ENCODE results near the gene LGI4. TPM values are rescaled to one million over a fixed set of nuclear protein-coding genes. Genes with fewer than 3 reads are reported as not detected.

Gene LGI4
- polyA plus RNA-seq, 1 experiment, result 0.25 TPM

DNA sequence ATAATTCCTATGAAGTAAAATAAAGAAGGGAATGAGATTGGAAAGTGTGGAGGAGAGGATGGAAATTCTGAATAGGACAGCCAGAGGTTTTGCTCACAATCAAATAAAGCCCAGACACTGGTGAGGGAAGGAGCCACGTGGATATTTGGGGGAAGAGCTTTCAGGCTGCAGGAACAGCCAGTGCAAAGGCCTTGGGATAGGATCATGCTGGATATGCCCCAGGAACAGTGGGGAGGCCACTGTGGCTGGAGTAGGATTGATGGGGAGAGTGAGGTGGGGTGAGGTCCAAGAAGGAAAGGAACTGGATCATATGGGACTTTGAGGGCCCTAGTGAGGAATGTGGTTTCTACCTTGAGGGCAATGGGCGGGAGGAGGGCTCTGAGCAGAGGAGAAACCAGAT is 15.6 kb upstream of the LGI4 start:
- CTCF ChIA-PET, result interaction anchor here (2.3 to 5.2 kb wide), 2 partner anchors 8 to 84 kb away, joined by 8 to 36 read pairs; partner anchors contain the start of gene FXYD7
- POLR2A ChIA-PET, result no interaction called here
- TF ChIP-seq, protein P1, sequence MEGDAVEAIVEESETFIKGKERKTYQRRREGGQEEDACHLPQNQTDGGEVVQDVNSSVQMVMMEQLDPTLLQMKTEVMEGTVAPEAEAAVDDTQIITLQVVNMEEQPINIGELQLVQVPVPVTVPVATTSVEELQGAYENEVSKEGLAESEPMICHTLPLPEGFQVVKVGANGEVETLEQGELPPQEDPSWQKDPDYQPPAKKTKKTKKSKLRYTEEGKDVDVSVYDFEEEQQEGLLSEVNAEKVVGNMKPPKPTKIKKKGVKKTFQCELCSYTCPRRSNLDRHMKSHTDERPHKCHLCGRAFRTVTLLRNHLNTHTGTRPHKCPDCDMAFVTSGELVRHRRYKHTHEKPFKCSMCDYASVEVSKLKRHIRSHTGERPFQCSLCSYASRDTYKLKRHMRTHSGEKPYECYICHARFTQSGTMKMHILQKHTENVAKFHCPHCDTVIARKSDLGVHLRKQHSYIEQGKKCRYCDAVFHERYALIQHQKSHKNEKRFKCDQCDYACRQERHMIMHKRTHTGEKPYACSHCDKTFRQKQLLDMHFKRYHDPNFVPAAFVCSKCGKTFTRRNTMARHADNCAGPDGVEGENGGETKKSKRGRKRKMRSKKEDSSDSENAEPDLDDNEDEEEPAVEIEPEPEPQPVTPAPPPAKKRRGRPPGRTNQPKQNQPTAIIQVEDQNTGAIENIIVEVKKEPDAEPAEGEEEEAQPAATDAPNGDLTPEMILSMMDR (IDR thresholded peaks at IDR 0.05; ENCODE audit: insufficient read depth, low read depth, low read length), result no peak
- H3K36me3 ChIP-seq (ENCODE audit: control insufficient read depth, insufficient read depth, low read length), result no peaks in the 10 kb centered on the region
- no peak for DNase-seq (ENCODE audit: low read depth)
- H3K4me3 ChIP-seq (ENCODE audit: low read depth, low read length), result no peak overlapping the region
- no peaks in the 10 kb centered on the region for H3K27me3 ChIP-seq (ENCODE audit: control insufficient read depth, insufficient read depth, low read length)

GRCh38 chr19:35149463-35149862 is 14.6 kb upstream of the LGI4 start:
- ChIA-PET POLR2A (no interaction called here), CTCF (interaction anchor here (1.0 to 2.3 kb wide), 3 partner anchors 13 to 105 kb away, joined by 3 to 8 read pairs (median 7); no protein-coding TSS in a partner anchor)
- TF ChIP-seq, protein P1 (IDR thresholded peaks at IDR 0.05; ENCODE audit: insufficient read depth, low read depth, low read length), result no peak
- no peaks in the 10 kb centered on the region for H3K36me3 ChIP-seq (ENCODE audit: control insufficient read depth, insufficient read depth, low read length)
- no peak for DNase-seq (ENCODE audit: low read depth)
- H3K4me3 ChIP-seq (ENCODE audit: low read depth, low read length), result no peak overlapping the region
- H3K27me3 ChIP-seq (ENCODE audit: control insufficient read depth, insufficient read depth, low read length), result no peaks in the 10 kb centered on the region

DNA sequence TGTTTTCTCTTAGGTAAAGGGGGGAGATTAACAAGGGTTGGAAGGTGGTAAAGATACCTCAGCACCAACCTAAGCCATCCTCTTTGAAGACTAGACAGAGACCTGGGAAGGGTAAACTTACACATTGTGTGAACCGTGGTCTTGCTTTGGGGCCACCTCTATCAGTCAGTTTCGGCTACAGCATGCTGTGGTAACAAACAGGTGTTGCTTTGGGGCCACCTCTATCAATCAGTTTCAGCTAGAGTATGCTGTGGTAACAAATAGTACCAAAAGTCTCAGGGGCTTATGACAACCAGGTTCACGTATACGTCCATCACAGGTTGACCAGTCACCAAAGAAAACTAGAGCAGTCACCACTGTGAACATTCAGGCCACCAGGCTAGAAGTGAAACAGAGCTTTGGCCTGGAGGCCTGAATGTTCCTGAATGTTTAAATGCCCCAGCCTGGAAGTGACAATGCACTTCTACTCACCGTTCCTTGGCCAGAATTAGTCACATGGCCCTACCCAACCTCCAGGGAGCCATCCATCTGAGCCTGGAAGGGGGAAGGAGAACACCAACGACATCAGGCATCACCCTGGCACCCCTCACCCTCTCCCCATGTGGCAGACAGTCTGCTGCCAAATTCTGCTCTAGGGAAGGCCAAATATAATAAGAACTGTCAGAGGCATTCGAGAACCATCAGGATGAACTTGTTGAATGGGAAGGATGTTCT is 12.0 kb upstream of the LGI4 start:
- CTCF ChIA-PET, result interaction anchor here (2.0 kb wide), 1 partner anchor 11 kb away, joined by 9 read pairs; the partner anchor contains the start of gene LGI4
- TF ChIP-seq, protein P1 (IDR thresholded peaks at IDR 0.05; ENCODE audit: insufficient read depth, low read depth, low read length), result no peak

DNA sequence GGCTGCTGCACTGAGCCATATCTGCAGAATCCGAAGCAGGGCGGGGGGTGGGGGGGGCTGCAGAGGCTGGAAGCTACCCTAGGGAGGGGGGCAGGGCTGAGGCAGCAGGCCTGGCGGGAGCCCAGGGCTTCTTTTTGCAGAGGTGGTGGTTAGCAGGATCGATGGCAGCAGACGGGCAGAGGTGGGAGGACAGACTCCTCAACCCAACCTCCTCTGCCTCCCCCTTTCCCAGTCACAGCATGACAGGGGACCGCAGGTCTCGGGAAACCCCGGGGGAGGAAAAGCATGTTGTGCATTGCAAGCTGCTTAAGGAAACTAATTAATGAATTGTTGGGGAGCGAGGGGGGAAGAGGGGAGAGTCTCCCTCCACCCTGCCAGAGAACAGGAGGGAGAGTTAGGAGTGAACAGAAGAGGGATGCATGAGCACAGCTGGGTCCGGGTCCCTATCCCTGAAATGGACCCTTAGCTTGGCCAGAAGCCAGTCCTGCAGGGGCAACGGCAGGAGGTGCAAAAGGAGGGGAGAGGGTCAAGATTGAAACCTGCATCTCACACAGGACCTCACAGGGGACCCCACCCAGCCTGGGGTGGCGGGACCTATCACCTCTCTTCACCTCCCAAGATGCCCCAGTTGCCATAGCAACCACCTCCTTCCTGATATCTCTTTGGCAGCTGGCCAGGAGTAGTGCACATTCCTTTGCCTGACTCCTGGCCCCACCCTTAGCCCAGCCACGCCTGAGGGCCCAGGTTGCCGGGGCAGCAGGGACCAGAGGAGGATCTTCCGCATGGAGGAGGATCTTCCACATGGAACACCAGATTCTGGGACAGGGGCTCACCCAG is 10.0 kb upstream of the LGI4 start:
- ChIA-PET POLR2A (no interaction called here), CTCF (interaction anchor here (2.0 kb wide), 1 partner anchor 9 kb away, joined by 7 read pairs; the partner anchor contains the start of gene FXYD5)
- no peak overlapping the region for H3K4me3 ChIP-seq (ENCODE audit: low read depth, low read length)
- TF ChIP-seq, protein P1 (IDR thresholded peaks at IDR 0.05; ENCODE audit: insufficient read depth, low read depth, low read length), result no peak
- H3K36me3 ChIP-seq (ENCODE audit: control insufficient read depth, insufficient read depth, low read length), result no peaks in the 10 kb centered on the region
- no peak for DNase-seq (ENCODE audit: low read depth)
- H3K27me3 ChIP-seq (ENCODE audit: control insufficient read depth, insufficient read depth, low read length), result peaks cover 2% of the 10 kb centered on the region; the same call in 1 of the 2 replicates

More for the DNA sequence above, 12.0 kb upstream of the LGI4 start:
- H3K27me3 ChIP-seq (ENCODE audit: control insufficient read depth, insufficient read depth, low read length), result peaks cover 2% of the 10 kb centered on the region; the same call in 1 of the 2 replicates
- H3K4me3 ChIP-seq (ENCODE audit: low read depth, low read length), result no peak overlapping the region
- no peak for DNase-seq (ENCODE audit: low read depth)
- POLR2A ChIA-PET, result no interaction called here
- no peaks in the 10 kb centered on the region for H3K36me3 ChIP-seq (ENCODE audit: control insufficient read depth, insufficient read depth, low read length)

GRCh38 chr19:35144259-35144599 is 9.4 kb upstream of the LGI4 start:
- H3K36me3 ChIP-seq (ENCODE audit: control insufficient read depth, insufficient read depth, low read length), result no peaks in the 10 kb centered on the region
- ChIA-PET POLR2A (no interaction called here), CTCF (interaction anchor here (2.0 kb wide), 1 partner anchor 10 kb away, joined by 7 read pairs; the partner anchor contains the start of gene FXYD5)
- H3K27me3 ChIP-seq (ENCODE audit: control insufficient read depth, insufficient read depth, low read length), result peaks cover 2% of the 10 kb centered on the region; the same call in 1 of the 2 replicates
- H3K4me3 ChIP-seq (ENCODE audit: low read depth, low read length), result no peak overlapping the region
- no peak for DNase-seq (ENCODE audit: low read depth)
- TF ChIP-seq, protein P1 (IDR thresholded peaks at IDR 0.05; ENCODE audit: insufficient read depth, low read depth, low read length), result no peak

Data from BJ (cell line).